H54 (cell line): ENCODE measurements around the gene FAIM.
A peak's percentile ranks its signal among the peaks of the same experiment; 100 is the strongest.
"Not testable (repeated sequence)": the region's sequence is repeated elsewhere in the genome, so short reads cannot be mapped to it uniquely, and the experiment has no call there.

Source experiments
- DNase-seq: peaks from one replicate; pipeline ENCODE4 v3.0.0; 2011; ENCODE audit warnings: low spot score, mixed read lengths; ENCODE audit not compliant: insufficient read length
- FAIRE-seq: peaks from 3 replicates; lab custom pipeline; 2011; peaks lifted over from hg19 to GRCh38; lab: Jason Lieb, UNC
- POLR2A ChIP-seq: IDR thresholded peaks from 2 replicates; pipeline ENCODE4 v1.6.1; 2011; ENCODE audit warnings: low read depth, mild to moderate bottlenecking, low read length

FAIM gene

DNA sequence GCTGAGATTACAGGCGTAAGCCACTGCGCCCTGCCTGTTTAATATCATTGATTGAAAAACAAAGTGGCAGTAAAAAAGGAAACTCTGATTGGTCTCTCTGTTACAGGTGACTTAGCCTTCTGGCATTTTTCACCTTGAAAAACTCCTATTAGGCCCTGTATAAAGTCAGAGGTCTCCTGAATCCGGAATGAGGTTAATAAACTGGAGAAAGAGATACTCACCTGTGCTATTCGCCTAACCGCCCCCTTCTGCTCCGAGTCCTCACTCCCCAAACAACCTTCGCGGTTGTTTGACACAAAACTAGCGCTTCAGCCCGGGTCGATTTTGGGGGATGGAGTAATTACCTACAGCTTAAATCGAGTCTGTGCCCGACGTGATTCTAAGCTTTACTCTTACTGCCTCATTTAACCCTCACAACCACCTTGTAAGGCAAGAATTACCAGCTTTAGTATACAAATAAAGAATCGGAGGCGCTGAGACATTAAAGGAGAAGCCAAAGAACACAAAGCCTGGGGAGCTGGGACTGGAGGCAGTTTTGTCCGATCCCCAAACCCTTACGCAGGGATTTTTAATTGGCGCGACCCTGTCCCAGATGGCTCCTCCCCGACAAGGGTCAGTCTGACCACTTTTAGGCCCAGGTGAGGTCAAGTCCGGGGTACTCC, 15.0 kb upstream of the FAIM start:
- no peak for DNase-seq
- no peak for FAIRE-seq
- TF ChIP-seq POLR2A: no peak

DNA sequence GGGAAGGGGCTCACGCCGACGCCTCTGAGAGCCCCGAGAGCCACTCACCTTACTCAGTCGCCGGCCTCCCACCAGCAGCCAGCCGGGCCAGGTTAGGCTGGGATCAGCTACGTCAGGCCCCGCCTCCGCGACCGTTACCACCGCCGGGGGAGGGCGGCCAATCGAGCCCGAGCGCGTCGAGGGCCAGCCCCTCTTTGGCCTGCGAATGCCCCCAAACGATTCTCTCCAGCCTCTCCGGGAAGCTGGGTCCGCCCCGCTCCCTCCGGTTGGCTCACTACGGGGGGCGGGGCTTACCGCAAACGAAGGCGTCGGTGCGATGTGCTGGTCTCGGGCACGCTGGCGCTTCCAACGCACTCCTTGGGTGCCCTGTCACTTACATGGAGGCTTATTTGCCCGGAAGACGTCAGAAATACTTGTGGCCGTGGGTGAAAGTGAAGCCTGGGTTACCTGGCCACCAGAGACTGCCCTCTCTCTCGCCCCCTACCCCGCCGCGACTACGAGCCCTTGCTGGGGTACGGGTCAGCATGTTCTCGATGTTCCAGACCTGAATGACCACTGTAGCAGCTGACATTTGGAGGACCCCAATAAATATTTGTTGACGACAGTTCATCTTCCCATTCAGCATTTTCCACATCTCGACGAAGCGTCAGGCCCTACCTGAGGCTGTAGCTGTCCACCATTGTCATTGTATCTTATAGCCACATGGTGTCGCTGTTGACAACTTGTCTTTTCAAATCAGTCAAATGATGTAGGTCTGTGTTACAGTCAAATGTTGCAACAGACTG, 14.2 kb upstream of the FAIM start, which contains the start of gene CEP70:
CEP70 (minus strand) TSS at position 111 of the 785 bp plus-strand sequence. CDS start 21,333 bp downstream, outside the sequence.
- peak; percentile 98 for FAIRE-seq

GRCh38 chr3:138594935-138595610, 13.5 kb upstream of the FAIM start:
- no peak for TF ChIP-seq POLR2A
- no peak for DNase-seq
- no peak for FAIRE-seq

More for the DNA sequence above, 14.2 kb upstream of the FAIM start, which contains the start of gene CEP70:
- peak; percentile 84 for DNase-seq
- peak; percentile 73 for TF ChIP-seq POLR2A

GRCh38 chr3:138597186-138597976, 11.2 kb upstream of the FAIM start:
- not testable (repeated sequence) for DNase-seq, FAIRE-seq

GRCh38 chr3:138598534-138598933, 10.0 kb upstream of the FAIM start:
- TF ChIP-seq POLR2A: no peak
- DNase-seq (no peak), FAIRE-seq (no peak)

GRCh38 chr3:138600100-138600745, 8.3 kb upstream of the FAIM start:
- FAIRE-seq (no peak), DNase-seq (no peak)
- no peak for TF ChIP-seq POLR2A

DNA sequence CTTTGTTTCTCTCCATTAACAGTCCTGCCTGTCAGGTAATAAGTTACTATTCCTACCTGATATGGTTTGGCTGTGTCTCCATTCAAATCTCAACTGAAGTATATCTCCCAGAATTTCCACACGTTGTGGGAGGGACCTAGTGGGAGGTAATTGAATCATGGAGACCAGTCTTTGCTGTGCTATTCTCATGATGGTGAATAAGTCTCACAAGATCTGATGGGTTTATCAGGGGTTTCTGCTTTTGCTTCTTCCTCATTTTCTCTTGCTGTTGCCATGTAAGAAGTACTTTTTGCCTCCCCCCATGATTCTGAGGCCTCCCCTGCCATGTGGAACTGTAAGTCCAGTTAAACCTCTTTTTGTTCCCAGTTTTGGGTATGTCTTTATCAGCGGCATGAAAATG, 6.9 kb upstream of the FAIM start:
- not testable (repeated sequence) for FAIRE-seq, DNase-seq

DNA sequence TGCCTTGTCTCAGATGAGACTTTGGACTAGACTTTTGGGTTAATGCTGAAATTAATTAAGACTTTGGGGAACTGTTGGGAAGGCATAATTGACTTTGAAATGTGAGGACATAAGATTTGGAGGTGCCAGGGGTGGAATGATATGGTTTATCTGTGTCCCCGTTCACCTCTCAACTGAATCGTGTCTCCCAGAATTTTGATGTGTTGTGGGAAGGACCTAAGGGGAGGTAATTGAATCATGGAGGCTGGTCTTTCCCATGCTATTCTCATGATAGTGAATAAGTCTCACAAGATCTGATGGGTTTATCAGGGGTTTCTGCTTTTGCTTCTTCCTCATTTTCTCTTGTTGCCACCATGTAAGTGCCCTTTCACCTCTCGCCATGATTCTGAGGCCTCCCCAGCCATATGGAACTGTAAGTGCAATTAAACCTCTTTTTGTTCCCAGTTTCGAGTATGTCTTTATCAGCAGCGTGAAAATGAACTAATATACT, 4.4 kb upstream of the FAIM start:
- not testable (repeated sequence) for DNase-seq, FAIRE-seq

GRCh38 chr3:138609898-138610266, 1.3 kb downstream of the FAIM start:
- FAIRE-seq: no peak
- TF ChIP-seq POLR2A: no peak
- no peak for DNase-seq

DNA sequence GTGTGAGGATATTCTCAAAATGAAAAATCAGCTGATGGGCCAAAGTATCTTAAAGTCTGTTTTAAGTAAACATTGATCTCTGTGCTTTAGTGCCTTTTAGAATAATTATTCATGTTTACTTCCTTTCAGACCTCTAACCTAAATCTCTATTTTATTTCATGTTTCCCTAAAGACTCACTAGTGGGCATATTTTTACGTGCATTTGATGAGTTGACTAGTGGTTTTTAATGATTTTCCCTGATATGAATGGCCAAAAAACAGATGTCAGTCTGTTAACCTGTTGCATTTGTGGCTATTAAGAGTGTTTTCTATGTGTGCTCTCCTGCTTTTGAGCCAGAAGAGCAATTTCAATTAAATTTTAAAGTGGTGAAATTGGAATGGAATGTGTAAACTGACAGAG, 6.9 kb downstream of the FAIM start:
- DNase-seq (no peak), FAIRE-seq (no peak)
- TF ChIP-seq POLR2A: no peak

GRCh38 chr3:138620431-138620830, 11.9 kb downstream of the FAIM start:
- no peak for TF ChIP-seq POLR2A
- DNase-seq: no peak
- FAIRE-seq: no peak

DNA sequence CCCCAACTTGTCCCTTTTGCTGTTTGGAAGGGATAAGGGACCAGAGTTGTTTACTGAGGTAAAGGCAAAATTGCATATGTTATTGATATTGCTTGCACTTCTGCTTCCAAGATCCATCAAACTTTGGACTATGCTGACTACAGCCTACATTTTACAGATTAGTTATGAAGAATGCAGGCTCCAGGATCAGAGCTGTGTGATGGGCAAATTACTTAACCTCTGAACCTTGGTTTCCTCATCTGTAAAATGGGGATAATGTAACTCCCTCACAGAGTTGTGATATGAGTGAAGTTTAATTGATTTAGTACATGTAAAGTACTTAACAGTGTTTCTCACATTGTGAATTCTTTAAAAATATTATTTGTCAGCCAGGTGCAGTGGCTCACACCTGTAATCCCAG, 15.9 kb downstream of the FAIM start:
- FAIRE-seq: no peak
- TF ChIP-seq POLR2A: no peak
- no peak for DNase-seq
